Caco-2 (cell line): Measurements from ENCODE around the gene LSM7. TPM values are rescaled to one million over a fixed set of nuclear protein-coding genes. Genes with fewer than 3 reads are reported as not detected.

Source experiments
- BruUV-seq: library from RNA; stranded (reverse); fragments of 400-500 nt; replicated peaks from 2 replicates; lab custom pipeline; 2021; lab: Mats Ljungman, UMichigan
- CTCF ChIA-PET: fragments of 300-600 bp; sonication (Branson Sonifier 250); formaldehyde crosslinking; loops from one replicate; lab custom pipeline; 2022; ENCODE audit warnings: antibody characterized with exemption; lab: Charles Lee
- POLR2A ChIA-PET: fragments of 300-600 bp; sonication (Branson Sonifier 250); formaldehyde crosslinking; loops from one replicate; lab custom pipeline; 2022; ENCODE audit warnings: antibody characterized with exemption; lab: Charles Lee
- DNase-seq, 2 experiments: peaks; one replicate each; pipeline versions ENCODE4 v3.0.0 to v3.0.0-alpha.2; 2020 to 2022
- H3K27me3 ChIP-seq: replicated peaks from 2 replicates; pipeline ENCODE4 v1.6.0; 2011; ENCODE audit warnings: low read length; ENCODE audit not compliant: control insufficient read depth, insufficient read depth
- H3K36me3 ChIP-seq: 2 replicates; pipeline ENCODE4 v1.5.1; 2011; ENCODE audit warnings: low read length; ENCODE audit not compliant: control insufficient read depth, insufficient read depth
- H3K4me1 ChIP-seq: fragments of 250-450 bp; sonication (Bioruptor Pico); 2 replicates; pipeline ENCODE4 v1.5.1; 2020; ENCODE audit warnings: mild to moderate bottlenecking
- H3K4me3 ChIP-seq: 2 replicates; pipeline ENCODE4 v1.5.1; 2011; ENCODE audit warnings: low read depth, mild to moderate bottlenecking, control low read depth, low read length
- H3K9me3 ChIP-seq: fragments of 250-450 bp; sonication (Bioruptor Pico); 2 replicates; pipeline ENCODE4 v1.5.1; 2020; ENCODE audit warnings: mild to moderate bottlenecking, moderate library complexity
- H3K27ac Mint-ChIP-seq: one replicate; pipeline ENCODE4 v1.8.0; 2022; ENCODE audit warnings: mixed read lengths; ENCODE audit not compliant: unreplicated experiment
- H3K27me3 Mint-ChIP-seq: one replicate; pipeline ENCODE4 v1.8.0; 2022; ENCODE audit warnings: mixed read lengths; ENCODE audit not compliant: insufficient read depth, unreplicated experiment
- H3K36me3 Mint-ChIP-seq: one replicate; pipeline ENCODE4 v1.8.0; 2022; ENCODE audit warnings: mild to moderate bottlenecking, mixed read lengths; ENCODE audit not compliant: insufficient read depth, unreplicated experiment
- H3K4me1 Mint-ChIP-seq: one replicate; pipeline ENCODE4 v1.8.0; 2022; ENCODE audit warnings: low read depth, mixed read lengths; ENCODE audit not compliant: unreplicated experiment
- H3K4me3 Mint-ChIP-seq: one replicate; pipeline ENCODE4 v1.8.0; 2022; ENCODE audit warnings: mild to moderate bottlenecking, moderate library complexity, mixed read lengths; ENCODE audit not compliant: unreplicated experiment
- H3K9me3 Mint-ChIP-seq: one replicate; pipeline ENCODE4 v1.8.0; 2022; ENCODE audit warnings: mixed read lengths; ENCODE audit not compliant: unreplicated experiment
- CTCF ChIP-seq, 2 experiments: fragments of 200-600 bp in 1 of 2; IDR thresholded peaks; 1 replicate in 1 of 2; 2 replicates in 1 of 2; pipeline versions ENCODE4 v1.5.1 to v1.8.0; 2011 to 2022; ENCODE audit warnings: antibody characterized with exemption in 1 of 2, control low read depth in 1 of 2, inconsistent platforms in 1 of 2, low read depth in 1 of 2, low read length in 1 of 2, mild to moderate bottlenecking in 1 of 2, moderate library complexity in 1 of 2; ENCODE audit not compliant: insufficient read depth in 1 of 2, severe bottlenecking in 1 of 2, unreplicated experiment in 1 of 2
- intact Hi-C: fragments of 100-400 bp; cut with micrococcal nuclease; formaldehyde crosslinking; loops from one replicate; pipeline ENCODE4 v1.10.0; 2022; ENCODE audit not compliant: unreplicated experiment
- total RNA-seq: library from RNA; stranded (reverse); gene quantifications from 2 replicates; pipeline ENCODE4 v1.2.3, GENCODE V29; 2022

LSM7 gene
- total RNA-seq, 1 experiment from 2014 or later = 141 TPM

- Histone ChIP-seq H3K4me1 (no peaks in the 10 kb centered on the region), H3K9me3 (no peaks in the 10 kb centered on the region), H3K36me3 (no peaks in the 10 kb centered on the region), H3K4me3 (no peak overlapping the region), H3K27me3 (no peaks in the 10 kb centered on the region)
- H3K4me1 Mint-ChIP-seq = peaks cover under 1% of the 10 kb centered on the region
- no TSS peak for BruUV-seq
- ChIA-PET POLR2A (no interaction called here), CTCF (interaction anchor here (0.6 kb wide), 1 partner anchor 74 kb away, joined by 3 read pairs; no protein-coding TSS in a partner anchor)
- intact Hi-C loops = no loop called here
- no peak for TF ChIP-seq CTCF (IDR thresholded peaks at IDR 0.05; ENCODE audit: insufficient read depth in 1 of 2, low read depth in 1 of 2, low read length in 1 of 2, severe bottlenecking in 1 of 2, unreplicated experiment in 1 of 2)
- no peak for DNase-seq
- no peak overlapping the region for H3K4me3 Mint-ChIP-seq
- H3K27ac Mint-ChIP-seq = no peak overlapping the region
- H3K9me3 Mint-ChIP-seq = no peaks in the 10 kb centered on the region
- peaks cover 5% of the 10 kb centered on the region for H3K36me3 Mint-ChIP-seq
- no peaks in the 10 kb centered on the region for H3K27me3 Mint-ChIP-seq
Measured at GRCh38 chr19:2362970-2363300, 34.5 kb upstream of the LSM7 start.

GRCh38 chr19:2362046-2362969 lies 33.9 kb upstream of the LSM7 start:
- no peaks in the 10 kb centered on the region for H3K9me3 ChIP-seq
- TF ChIP-seq CTCF (IDR thresholded peaks at IDR 0.05; ENCODE audit: insufficient read depth in 1 of 2, low read depth in 1 of 2, low read length in 1 of 2, severe bottlenecking in 1 of 2, unreplicated experiment in 1 of 2) = no peak
- no peak for DNase-seq
- ChIA-PET POLR2A (no interaction called here), CTCF (interaction anchor here (0.6 kb wide), 1 partner anchor 74 kb away, joined by 3 read pairs; no protein-coding TSS in a partner anchor)
- no peaks in the 10 kb centered on the region for H3K27me3 ChIP-seq
- no peaks in the 10 kb centered on the region for H3K27me3 Mint-ChIP-seq
- H3K36me3 Mint-ChIP-seq = peaks cover 5% of the 10 kb centered on the region
- no peaks in the 10 kb centered on the region for H3K4me1 Mint-ChIP-seq
- intact Hi-C loops = no loop called here
- no peak overlapping the region for H3K4me3 ChIP-seq
- no TSS peak for BruUV-seq
- no peaks in the 10 kb centered on the region for H3K4me1 ChIP-seq
- no peak overlapping the region for H3K4me3 Mint-ChIP-seq
- no peaks in the 10 kb centered on the region for H3K9me3 Mint-ChIP-seq
- H3K27ac Mint-ChIP-seq = no peak overlapping the region
- no peaks in the 10 kb centered on the region for H3K36me3 ChIP-seq

- Histone ChIP-seq H3K9me3 (no peaks in the 10 kb centered on the region), H3K27me3 (no peaks in the 10 kb centered on the region), H3K36me3 (no peaks in the 10 kb centered on the region), H3K4me1 (no peaks in the 10 kb centered on the region), H3K4me3 (no peak overlapping the region)
- BruUV-seq = no TSS peak
- H3K4me1 Mint-ChIP-seq = no peaks in the 10 kb centered on the region
- intact Hi-C loops = no loop called here
- no peak overlapping the region for H3K4me3 Mint-ChIP-seq
- no peaks in the 10 kb centered on the region for H3K9me3 Mint-ChIP-seq
- no peak for TF ChIP-seq CTCF (IDR thresholded peaks at IDR 0.05; ENCODE audit: insufficient read depth in 1 of 2, low read depth in 1 of 2, low read length in 1 of 2, severe bottlenecking in 1 of 2, unreplicated experiment in 1 of 2)
- H3K36me3 Mint-ChIP-seq = peaks cover 5% of the 10 kb centered on the region
- H3K27ac Mint-ChIP-seq = no peak overlapping the region
- DNase-seq = no peak
- ChIA-PET POLR2A (no interaction called here), CTCF (no interaction called here)
- no peaks in the 10 kb centered on the region for H3K27me3 Mint-ChIP-seq
Measured at GRCh38 chr19:2361246-2362045, 33.1 kb upstream of the LSM7 start.
